HCT116 (cell line): ENCODE measurements around the gene NCLN. TPM values are rescaled to one million over a fixed set of nuclear protein-coding genes. Genes with fewer than 3 reads are reported as not detected.

Experiments used
- ATAC-seq: fragments of 200-7000 bp; cut with Tn5 transposase; 2 replicates; pipeline ENCODE4 v1.9.1; 2020; ENCODE audit warnings: mild to moderate bottlenecking, moderate library complexity
- BruUV-seq: library from RNA; stranded (reverse); fragments of 400-500 nt; replicated peaks from 2 replicates; lab custom pipeline; 2021; lab: Mats Ljungman, UMichigan
- CTCF ChIA-PET: fragments of 300-600 bp; sonication (Branson Sonifier 250); formaldehyde crosslinking; loops from one replicate; lab custom pipeline; 2021; ENCODE audit warnings: antibody characterized with exemption; lab: Charles Lee
- POLR2A ChIA-PET: fragments of 300-600, 350-600 bp; sonication (Branson Sonifier 250); formaldehyde crosslinking; loops from one replicate; lab custom pipeline; 2021; ENCODE audit warnings: antibody characterized with exemption; lab: Charles Lee
- RAD21 ChIA-PET, 2 experiments: fragments of 300-600 bp; sonication (Branson Sonifier 250); formaldehyde crosslinking; loops; one replicate each; lab custom pipeline; 2023; ENCODE audit warnings: low total read pairs in 2 of 2; ENCODE audit not compliant: uncharacterized antibody in 2 of 2, unreplicated experiment in 2 of 2, low non-redundant PET in 1 of 2; lab: Charles Lee
- DNase-seq: peaks from one replicate; pipeline ENCODE4 v3.0.0-alpha.2; 2010; ENCODE audit warnings: low read depth, low spot score
- H2AFZ ChIP-seq: fragments of 200-600 bp; shearing (Covaris generic), sonication (generic); 2 replicates; pipeline ENCODE4 v1.6.1; 2017; ENCODE audit warnings: low read depth, mixed run types, mixed read lengths, antibody characterized with exemption, low read length; ENCODE audit not compliant: poor library complexity, severe bottlenecking
- H3K27ac ChIP-seq: 2 replicates; pipeline ENCODE4 v1.5.1; 2012; ENCODE audit warnings: low read depth, low read length
- H3K27me3 ChIP-seq: fragments of 200-600 bp; sonication (generic); 2 replicates; pipeline ENCODE4 v1.6.1; 2016; ENCODE audit warnings: mixed run types, low read length, mixed read lengths; ENCODE audit not compliant: insufficient read depth
- H3K36me3 ChIP-seq, 2 experiments: fragments of 200-500 bp in 1 of 2; fragments of 200-600 bp in 1 of 2; sonication (Bioruptor generic) in 1 of 2; sonication (generic) in 1 of 2; 2 replicates each; pipeline versions ENCODE4 v1.5.1 to v1.6.1; 2014 to 2016; ENCODE audit warnings: low read length in 2 of 2, inconsistent platforms in 1 of 2, mixed read lengths in 1 of 2, mixed run types in 1 of 2; ENCODE audit not compliant: insufficient read depth in 2 of 2, control insufficient read depth in 1 of 2
- H3K4me1 ChIP-seq, 2 experiments: fragments of 200-600 bp in 1 of 2; sonication (generic) in 1 of 2; 2 replicates each; pipeline versions ENCODE4 v1.5.1 to v1.6.1; 2012 to 2017; ENCODE audit warnings: low read length in 2 of 2, inconsistent platforms in 1 of 2, mild to moderate bottlenecking in 1 of 2, mixed read lengths in 1 of 2, mixed run types in 1 of 2, moderate library complexity in 1 of 2; ENCODE audit not compliant: insufficient read depth in 2 of 2, control insufficient read depth in 1 of 2
- H3K4me2 ChIP-seq: fragments of 200-600 bp; sonication (generic); 2 replicates; pipeline ENCODE4 v1.6.1; 2017; ENCODE audit warnings: mixed run types, low read length, mixed read lengths
- H3K4me3 ChIP-seq, 2 experiments: fragments of 200-600 bp in 1 of 2; sonication (generic) in 1 of 2; replicated peaks in 1 of 2; 2 replicates each; pipeline ENCODE4 v1.5.1; 2011 to 2016; ENCODE audit warnings: low read length in 2 of 2, control low read depth in 1 of 2, low read depth in 1 of 2, mild to moderate bottlenecking in 1 of 2, mixed read lengths in 1 of 2, mixed run types in 1 of 2
- H3K79me2 ChIP-seq: fragments of 200-600 bp; sonication (generic); 2 replicates; pipeline ENCODE4 v1.6.1; 2017; ENCODE audit warnings: mild to moderate bottlenecking, mixed run types, low read length, moderate library complexity, mixed read lengths; ENCODE audit not compliant: insufficient read depth
- H3K9ac ChIP-seq: fragments of 200-600 bp; sonication (generic); 2 replicates; pipeline ENCODE4 v1.6.1; 2016; ENCODE audit warnings: low read length, mixed read lengths
- H3K9me2 ChIP-seq: fragments of 200-600 bp; sonication (generic), shearing (Covaris generic); 2 replicates; pipeline ENCODE4 v1.6.1; 2017; ENCODE audit warnings: mixed run types, mild to moderate bottlenecking, moderate library complexity; ENCODE audit not compliant: insufficient read depth
- H3K9me3 ChIP-seq, 2 experiments: fragments of 200-500 bp in 1 of 2; fragments of 200-600 bp in 1 of 2; sonication (Bioruptor generic) in 1 of 2; sonication (generic) in 1 of 2; 2 replicates each; pipeline ENCODE4 v1.6.1; 2014 to 2017; ENCODE audit warnings: low read length in 2 of 2, mixed read lengths in 2 of 2, inconsistent platforms in 1 of 2, low read depth in 1 of 2, mild to moderate bottlenecking in 1 of 2, mixed run types in 1 of 2, moderate library complexity in 1 of 2; ENCODE audit not compliant: control insufficient read depth in 1 of 2, insufficient read depth in 1 of 2
- H4K20me1 ChIP-seq: fragments of 200-600 bp; sonication (generic), shearing (Covaris generic); 2 replicates; pipeline ENCODE4 v1.6.1; 2017; ENCODE audit warnings: mixed run types, mild to moderate bottlenecking, moderate library complexity; ENCODE audit not compliant: insufficient read depth
- CEBPB ChIP-seq: IDR thresholded peaks from 2 replicates; pipeline ENCODE4 v1.6.1; 2012; ENCODE audit warnings: low read depth
- CTCF ChIP-seq, 3 experiments: fragments of 200-600 bp in 1 of 3; sonication (generic) in 1 of 3; IDR thresholded peaks in 2 of 3; conservative IDR thresholded peaks in 1 of 3; 2 replicates each; pipeline ENCODE4 v1.5.1; 2012 to 2017; ENCODE audit warnings: low read depth in 2 of 3, low read length in 2 of 3, antibody characterized with exemption in 1 of 3, borderline replicate concordance in 1 of 3, control low read depth in 1 of 3, mild to moderate bottlenecking in 1 of 3, mixed read lengths in 1 of 3, mixed run types in 1 of 3, moderate library complexity in 1 of 3; ENCODE audit not compliant: insufficient read depth in 1 of 3
- EGR1 ChIP-seq: IDR thresholded peaks from 2 replicates; pipeline ENCODE4 v1.6.1; 2012; ENCODE audit warnings: low read depth
- ELF1 ChIP-seq: IDR thresholded peaks from 2 replicates; pipeline ENCODE4 v1.6.1; 2012; ENCODE audit warnings: low read depth, borderline replicate concordance
- EZH2 ChIP-seq: fragments of 200-600 bp; sonication (generic); IDR thresholded peaks from 2 replicates; pipeline ENCODE4 v1.6.1; 2017; ENCODE audit warnings: antibody characterized with exemption, mixed run types
- EZH2phosphoT487 ChIP-seq: fragments of 200-600 bp; IDR thresholded peaks from 2 replicates; pipeline ENCODE4 v1.6.1; 2018; ENCODE audit warnings: antibody characterized with exemption, borderline replicate concordance
- FOSL1 ChIP-seq: IDR thresholded peaks from 2 replicates; pipeline ENCODE4 v1.6.1; 2012; ENCODE audit warnings: low read depth
- JUND ChIP-seq: IDR thresholded peaks from 2 replicates; pipeline ENCODE4 v1.6.1; 2012
- MAX ChIP-seq: IDR thresholded peaks from 2 replicates; pipeline ENCODE4 v1.6.1; 2012
- POLR2A ChIP-seq: IDR thresholded peaks from 2 replicates; pipeline ENCODE4 v1.7.0; 2011; ENCODE audit warnings: borderline replicate concordance; ENCODE audit not compliant: insufficient read depth, insufficient read length; ENCODE audit errors: extremely low read depth
- POLR2AphosphoS5 ChIP-seq: IDR thresholded peaks from 2 replicates; pipeline ENCODE4 v1.6.1; 2011; ENCODE audit warnings: mild to moderate bottlenecking, low read depth, low read length, moderate library complexity
- REST ChIP-seq: IDR thresholded peaks from 2 replicates; pipeline ENCODE4 v1.6.1; 2012; ENCODE audit warnings: low read depth
- SIN3A ChIP-seq: IDR thresholded peaks from 2 replicates; pipeline ENCODE4 v1.6.1; 2012; ENCODE audit warnings: low read depth
- SP1 ChIP-seq: IDR thresholded peaks from 2 replicates; pipeline ENCODE4 v1.6.1; 2012; ENCODE audit warnings: low read depth
- SRF ChIP-seq: IDR thresholded peaks from 2 replicates; pipeline ENCODE4 v1.6.1; 2012; ENCODE audit warnings: low read depth
- ZFX ChIP-seq: fragments of 450-650 bp; IDR thresholded peaks from 2 replicates; pipeline ENCODE4 v1.6.1; 2017
- ZNF274 ChIP-seq: fragments of 200-500 bp; sonication (Bioruptor generic); IDR thresholded peaks from 2 replicates; pipeline ENCODE4 v1.6.1; 2014; ENCODE audit warnings: mild to moderate bottlenecking, low read depth, low read length, inconsistent platforms
- intact Hi-C: fragments of 100-400 bp; cut with micrococcal nuclease; formaldehyde crosslinking; loops from 2 replicates; pipeline ENCODE4 v1.10.0; 2022
- total RNA-seq: library from RNA; stranded (reverse); gene quantifications from one replicate; pipeline ENCODE4 v1.2.1, GENCODE V29; 2021; ENCODE audit not compliant: unreplicated experiment

NCLN gene
- total RNA-seq, 1 experiment from 2014 or later = 119 TPM

- H3K36me3 ChIP-seq = no peaks in the 10 kb centered on the region
- H3K4me2 ChIP-seq = no peak overlapping the region
- no TSS peak for BruUV-seq
- no peak overlapping the region for H2AFZ ChIP-seq
- CTCF ChIA-PET = no interaction called here
- no peaks in the 10 kb centered on the region for H3K79me2 ChIP-seq
- RAD21 ChIA-PET = no interaction called here
- H3K4me3 ChIP-seq = no peak overlapping the region
- no peak for TF ChIP-seq SRF
- TF ChIP-seq EZH2 = no peak
- no peak for TF ChIP-seq SP1
- no peak for TF ChIP-seq EZH2phosphoT487
- TF ChIP-seq JUND = no peak
- no peak for TF ChIP-seq REST
- no peak for TF ChIP-seq MAX
- TF ChIP-seq FOSL1 = no peak
- TF ChIP-seq POLR2A = no peak
- TF ChIP-seq EGR1 = no peak
- TF ChIP-seq ZNF274 = no peak
- TF ChIP-seq SIN3A = no peak
- TF ChIP-seq CEBPB = no peak
- no peak for TF ChIP-seq ZFX
- TF ChIP-seq CTCF (IDR thresholded peaks at IDR 0.05 in 2 of 3, conservative IDR thresholded peaks at IDR 0.05 in 1 of 3; ENCODE audit: borderline replicate concordance in 1 of 3, insufficient read depth in 1 of 3, low read depth in 2 of 3, low read length in 2 of 3) = no peak
- TF ChIP-seq POLR2AphosphoS5 = no peak
- no peak for TF ChIP-seq ELF1
- intact Hi-C loops = no loop called here
- POLR2A ChIA-PET = no interaction called here
- H3K27ac ChIP-seq = no peak overlapping the region
- no peaks in the 10 kb centered on the region for H3K4me1 ChIP-seq
- H3K9me2 ChIP-seq = no peaks in the 10 kb centered on the region
- H3K9me3 ChIP-seq = peaks cover 7 to 13% of the 10 kb centered on the region in 2 experiments; a peak in 2 of 4 replicates
- no peaks in the 10 kb centered on the region for H3K27me3 ChIP-seq
- H4K20me1 ChIP-seq = no peaks in the 10 kb centered on the region
- ATAC-seq (no peak), DNase-seq (no peak)
- no peak overlapping the region for H3K9ac ChIP-seq
Observed at GRCh38 chr19:3254520-3254919, 68.8 kb downstream of the NCLN start.
